T1000 (cell line): Measurements from ENCODE around the gene CNN1.
"Not testable (repeated sequence)": the region's sequence is repeated elsewhere in the genome, so short reads cannot be mapped to it uniquely, and the experiment has no call there.

Source experiments
- DNase-seq: peaks from one replicate; lab custom pipeline; 2025; ENCODE audit warnings: mixed read lengths; lab: John Stamatoyannopoulos, UW

CNN1 gene

DNA sequence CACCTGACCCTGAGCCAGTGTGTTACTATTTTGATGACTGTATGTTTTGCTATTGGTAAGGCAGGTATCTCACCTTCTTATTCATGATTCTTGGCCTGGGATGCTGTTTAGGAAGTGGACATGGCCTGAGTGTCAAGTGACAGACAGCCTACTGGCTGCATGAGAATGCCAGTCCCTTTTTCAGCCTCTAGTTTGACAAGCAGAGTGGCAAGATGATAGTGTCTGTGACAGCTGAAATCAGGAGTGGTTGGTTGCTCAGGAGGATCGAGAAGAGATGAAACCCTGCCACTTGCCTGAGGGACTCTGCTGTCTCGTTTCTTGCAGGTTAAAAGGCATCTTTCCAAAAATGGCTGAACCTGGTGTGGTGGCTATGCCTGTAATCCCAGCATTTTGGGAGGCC is 27.5 kb downstream of the CNN1 start:
- no peak for DNase-seq

DNA sequence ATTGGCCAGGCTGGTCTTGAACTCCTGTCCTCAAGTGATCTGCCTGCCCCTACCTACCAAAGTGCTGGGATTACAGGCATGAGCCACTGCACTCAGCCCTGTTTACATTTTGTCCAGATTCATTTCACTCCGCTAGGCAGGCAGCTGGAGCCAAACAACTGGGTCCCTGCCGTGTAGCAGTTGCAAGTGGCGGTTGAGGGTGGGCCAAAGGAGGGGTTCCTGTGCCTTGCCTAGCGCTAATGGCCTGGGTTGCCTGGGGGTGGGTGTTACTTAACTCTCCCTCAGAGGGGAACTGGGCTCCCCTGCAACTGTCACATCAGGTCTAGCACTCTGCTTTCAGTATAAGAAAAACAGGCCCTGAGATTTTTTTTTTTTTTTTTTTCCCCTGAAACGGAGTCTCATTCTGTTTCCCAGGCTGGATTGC is 31.4 kb downstream of the CNN1 start:
- no peak for DNase-seq

DNA sequence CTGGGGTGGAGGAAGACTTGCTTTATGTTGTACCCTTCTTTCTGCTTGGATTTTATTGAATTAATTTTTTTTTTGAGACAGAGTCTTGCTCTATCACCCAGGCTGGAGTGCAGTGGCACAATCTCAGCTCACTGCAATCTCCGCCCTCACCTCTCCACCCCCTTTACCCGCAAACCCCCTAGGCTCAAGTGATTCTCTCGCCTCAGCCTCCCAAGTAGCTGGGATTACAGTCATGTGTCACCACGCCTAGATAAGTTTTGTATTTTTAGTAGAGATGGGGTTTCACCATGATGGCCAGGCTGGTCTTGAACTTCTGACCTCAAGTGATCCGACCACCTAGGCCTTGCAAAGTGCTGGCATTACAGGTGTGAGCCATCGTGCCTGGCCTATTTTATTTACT is 34.7 kb downstream of the CNN1 start:
- not testable (repeated sequence) for DNase-seq

DNA sequence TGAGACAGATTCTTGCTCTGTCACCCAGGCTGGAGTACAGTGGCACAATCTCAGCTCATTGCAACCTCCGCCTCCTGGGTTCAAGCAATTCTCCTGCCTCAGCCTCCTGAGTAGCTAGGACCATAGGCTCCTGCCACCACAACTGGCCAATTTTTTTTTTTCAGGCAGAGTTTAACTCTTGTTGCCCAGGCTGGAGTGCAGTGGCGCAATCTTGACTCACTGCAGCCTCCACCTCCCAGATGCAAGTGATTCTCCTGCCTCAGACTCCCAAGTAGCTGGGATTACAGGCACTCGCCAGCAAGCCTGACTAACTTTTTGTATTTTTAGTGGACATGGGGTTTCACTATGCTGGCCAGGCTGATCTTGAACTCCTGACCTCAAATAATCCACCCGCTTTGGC is 35.1 kb downstream of the CNN1 start:
- DNase-seq, result not testable (repeated sequence)

DNA sequence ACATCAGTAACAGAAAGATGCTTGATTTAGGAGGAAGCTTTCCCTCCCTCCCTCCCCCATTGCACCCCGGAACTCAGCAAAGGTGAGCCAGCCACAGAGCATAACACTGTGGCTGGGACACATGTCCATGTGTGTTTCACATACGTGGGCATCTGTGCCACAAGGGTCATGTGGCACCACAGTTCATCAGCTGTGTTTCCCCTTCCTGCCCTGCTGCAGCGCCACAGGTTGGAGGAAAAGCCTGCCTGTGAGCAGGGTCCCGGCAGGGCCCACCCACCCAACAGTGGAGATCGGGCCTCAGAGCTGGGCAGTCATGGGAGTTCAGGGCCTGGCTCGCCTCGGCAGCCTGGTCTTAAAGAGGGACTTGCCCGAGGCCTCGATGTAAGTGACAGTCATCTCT is 36.0 kb downstream of the CNN1 start:
- DNase-seq, result no peak

DNA sequence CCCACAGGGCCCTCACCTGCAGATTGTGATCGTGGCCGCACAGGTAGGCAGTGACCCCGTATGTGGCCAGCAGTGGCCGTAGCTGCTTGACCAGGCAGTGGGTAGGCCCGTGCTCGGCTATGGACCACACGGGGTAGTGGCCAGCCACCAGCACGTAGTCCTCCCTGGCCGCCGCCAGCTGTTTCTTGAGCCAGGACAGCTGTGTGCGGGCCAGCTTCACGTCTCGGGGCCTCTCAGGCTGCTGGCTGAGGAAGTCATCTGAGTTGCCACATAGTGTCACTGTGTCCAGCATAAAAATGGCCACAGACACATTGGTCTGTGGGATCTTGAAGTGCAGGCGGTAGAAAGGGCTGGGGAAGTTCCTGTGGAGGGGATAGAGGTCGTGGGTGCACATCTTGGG is 37.6 kb downstream of the CNN1 start:
- no peak for DNase-seq

DNA sequence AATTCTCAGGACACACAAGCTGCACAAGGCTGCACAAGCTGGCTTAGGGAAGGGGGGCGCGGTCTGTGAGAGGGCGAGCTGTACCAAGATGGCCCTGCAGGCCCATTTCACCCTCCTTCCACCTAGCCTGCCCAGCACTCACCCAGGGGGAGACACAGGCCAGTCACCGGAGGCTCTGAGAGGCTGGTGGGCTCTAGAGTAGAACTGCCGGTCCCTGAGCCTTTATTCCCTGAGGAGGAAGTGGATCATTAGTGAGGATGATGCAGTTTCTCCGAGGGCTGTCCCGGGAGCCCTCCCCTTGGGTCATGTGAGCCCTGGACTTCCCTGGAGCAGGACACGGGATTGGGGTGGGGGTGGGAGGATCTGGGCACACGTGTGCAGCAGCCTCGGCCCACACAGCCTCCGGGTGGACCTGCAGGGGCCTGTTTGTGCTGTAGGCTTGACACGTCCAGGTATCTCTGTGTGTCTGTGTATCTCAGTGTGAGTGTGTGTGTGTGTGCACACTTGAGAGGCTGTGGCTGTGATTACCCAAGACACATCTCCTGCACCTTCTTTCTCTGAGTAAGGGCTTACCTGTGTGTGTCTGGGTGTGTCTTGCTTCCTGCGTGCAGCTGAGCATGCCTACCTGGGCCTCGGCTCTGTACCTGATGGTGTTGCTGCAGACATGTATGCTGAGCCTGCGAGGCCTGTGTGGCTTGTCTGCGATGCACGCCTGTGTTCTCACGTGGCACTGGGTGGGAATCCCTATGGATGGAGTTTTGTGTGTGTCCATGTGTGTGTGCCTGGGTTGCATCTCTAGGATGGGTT is 39.0 kb downstream of the CNN1 start, which contains the start of gene ACP5:
ACP5 (minus strand) TSS at position 195 of the 807 bp plus-strand sequence. CDS start 328 bp downstream, outside the sequence.
- DNase-seq, result no peak

DNA sequence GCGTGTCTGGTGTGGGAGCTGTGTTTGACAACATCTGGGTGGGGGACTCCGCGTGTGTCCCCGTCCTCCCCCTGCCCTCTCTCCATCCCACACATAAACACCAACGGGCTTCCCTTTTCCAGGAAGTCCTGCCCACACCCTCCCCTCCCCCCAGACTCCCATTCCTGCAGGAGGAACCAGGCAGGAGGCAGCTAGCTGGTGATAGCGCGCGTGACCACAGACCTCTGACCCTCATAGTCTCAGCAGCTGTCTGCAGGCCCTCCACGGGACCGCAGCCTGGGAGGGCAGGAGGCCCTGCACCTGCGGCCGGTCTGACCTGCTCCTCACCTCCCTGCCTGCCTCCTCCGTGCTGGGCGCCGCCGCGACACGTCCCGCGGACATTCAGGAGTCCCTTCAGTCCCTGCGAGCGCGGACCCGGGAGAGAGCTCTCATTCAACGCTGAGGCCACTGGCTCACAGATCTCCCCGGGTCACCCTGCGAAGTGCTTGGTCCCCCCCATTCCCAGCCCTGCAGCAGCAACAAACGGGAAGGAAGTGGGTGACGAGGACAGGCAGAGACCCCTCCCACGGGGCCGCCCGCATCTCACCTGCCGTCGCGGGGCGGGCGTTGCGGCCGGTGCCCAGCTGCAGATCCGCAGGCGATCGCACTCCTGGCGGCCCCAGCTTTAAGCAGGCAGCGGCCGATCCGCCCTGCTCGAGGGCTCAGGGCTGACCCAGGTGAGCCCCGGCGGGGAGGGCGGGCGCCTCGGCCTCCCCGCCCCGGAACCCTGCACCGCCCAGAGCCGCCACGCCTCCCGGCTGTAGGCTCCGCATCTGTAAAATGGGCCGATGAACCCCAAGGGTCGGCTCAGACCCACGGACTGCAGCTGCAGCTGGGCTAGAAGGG is 39.8 kb downstream of the CNN1 start:
- DNase-seq, result no peak

DNA sequence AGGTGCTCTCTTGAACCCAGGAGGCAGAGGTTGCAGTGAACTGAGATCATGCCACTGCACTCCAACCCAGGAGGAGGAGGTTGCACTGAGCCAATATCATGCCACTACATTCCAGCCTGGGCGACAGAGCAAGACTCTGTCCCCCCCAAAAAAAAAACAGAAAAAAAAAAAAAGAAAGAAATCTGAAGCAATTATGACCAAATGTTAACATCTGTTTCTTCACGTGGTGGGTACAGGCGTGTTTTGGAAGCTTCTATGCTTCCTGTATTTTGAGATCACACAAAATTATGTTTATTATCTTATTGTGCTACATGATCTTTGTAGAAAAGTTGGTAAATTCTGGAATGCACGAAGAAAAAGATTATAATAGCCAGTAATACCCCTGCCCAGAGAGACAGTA is 41.5 kb downstream of the CNN1 start:
- no peak for DNase-seq

DNA sequence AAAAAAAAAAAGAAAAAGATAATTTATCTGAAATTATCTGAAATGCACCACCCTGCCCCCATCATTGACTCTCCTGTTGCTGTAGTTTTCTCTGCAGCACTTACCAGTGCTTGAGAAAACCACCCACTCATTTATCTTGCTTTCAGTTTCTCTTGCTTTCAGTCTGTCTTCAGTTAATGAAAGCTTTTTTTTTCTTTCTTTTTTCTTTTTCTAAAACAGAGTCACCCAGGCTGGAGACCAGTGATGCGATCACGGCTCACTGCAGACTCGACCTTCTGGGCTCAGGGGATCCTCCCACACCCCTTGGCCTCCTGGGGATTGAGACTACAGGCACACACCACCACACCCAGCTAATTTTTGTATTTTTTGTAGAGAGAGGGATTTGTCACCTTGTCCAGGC is 43.1 kb downstream of the CNN1 start:
- DNase-seq, result no peak

DNA sequence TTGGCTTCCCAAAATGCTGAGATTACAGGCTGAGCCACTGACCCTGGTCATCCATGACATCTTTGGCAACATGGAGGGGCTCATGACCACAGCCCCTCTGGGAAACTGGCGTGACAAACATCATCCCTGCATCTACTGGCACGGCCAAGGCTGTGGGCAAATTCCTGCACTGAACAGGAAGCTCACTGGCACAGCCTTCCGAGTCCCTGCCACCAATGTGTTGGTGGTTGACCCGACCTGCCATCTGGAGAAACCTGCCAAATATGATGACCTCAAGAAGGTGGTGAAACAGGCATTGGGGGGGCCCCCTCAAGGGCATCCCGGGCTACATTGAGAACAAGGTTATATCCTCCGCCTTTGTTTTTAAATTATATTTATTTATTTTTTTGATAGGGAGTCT is 47.7 kb downstream of the CNN1 start:
- DNase-seq, result no peak

DNA sequence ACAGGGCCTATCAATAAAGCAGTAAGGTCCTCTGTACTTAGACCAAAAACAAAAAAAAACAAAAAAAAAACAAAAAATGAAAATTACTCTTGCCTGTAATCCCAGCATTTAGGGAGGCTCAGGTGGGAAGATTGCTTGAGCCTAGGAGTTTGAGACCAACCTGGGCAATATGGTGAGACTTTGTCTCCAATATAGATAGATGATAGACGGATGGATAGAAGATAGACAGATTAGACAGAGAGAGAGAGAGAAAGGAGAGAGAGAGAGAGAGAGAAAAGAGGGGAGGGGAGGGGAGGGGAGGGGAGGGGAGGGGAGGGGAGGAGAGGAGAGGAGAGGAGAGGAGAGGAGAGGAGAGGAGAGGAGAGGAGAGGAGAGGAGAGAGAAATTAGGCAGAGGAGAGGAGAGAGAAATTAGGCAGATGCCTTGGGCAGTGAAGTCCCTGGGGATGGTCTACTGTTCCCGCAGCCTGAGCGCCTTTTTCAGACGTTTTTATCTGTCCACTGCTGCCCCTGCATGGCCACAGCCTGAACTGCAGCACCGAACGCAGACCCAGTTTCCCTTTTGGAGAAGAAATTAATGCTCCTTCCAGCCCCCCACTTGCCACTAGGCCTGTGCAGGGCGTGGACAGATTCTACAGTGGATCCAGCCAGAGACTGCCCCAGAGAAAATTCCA is 48.8 kb downstream of the CNN1 start:
- DNase-seq, result peak; percentile 61

DNA sequence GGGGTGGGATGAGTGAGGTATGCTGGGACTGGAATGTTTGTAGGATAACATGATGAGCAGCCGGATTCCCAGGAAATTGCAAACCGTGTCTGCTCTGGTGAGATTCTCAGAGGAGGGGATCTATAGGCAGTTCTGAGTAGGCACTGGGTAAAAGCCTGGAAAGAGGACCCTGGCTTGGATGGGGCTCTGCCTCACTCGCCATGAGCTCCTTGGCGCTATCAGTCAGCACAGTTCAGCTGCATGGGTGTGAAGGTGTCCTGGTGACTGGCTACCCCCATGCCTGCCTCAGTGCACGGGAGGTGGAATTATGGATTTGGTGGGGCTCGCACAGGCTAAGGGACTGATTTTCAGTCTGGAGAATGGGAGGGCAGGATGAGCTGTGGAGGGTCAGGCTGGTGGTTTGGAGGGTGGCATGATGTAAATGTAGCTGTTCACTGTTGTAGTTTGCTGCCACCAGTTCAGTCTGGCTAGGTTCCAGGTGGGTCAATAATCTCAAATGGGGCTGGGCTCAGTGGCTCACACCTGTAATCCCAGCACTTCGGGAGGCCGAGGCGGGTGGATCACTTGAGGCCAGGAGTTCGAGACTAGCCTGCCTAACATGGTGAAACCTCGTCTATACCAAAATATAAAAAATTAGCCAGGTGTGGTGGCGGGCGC is 49.5 kb downstream of the CNN1 start:
- no peak for DNase-seq

DNA sequence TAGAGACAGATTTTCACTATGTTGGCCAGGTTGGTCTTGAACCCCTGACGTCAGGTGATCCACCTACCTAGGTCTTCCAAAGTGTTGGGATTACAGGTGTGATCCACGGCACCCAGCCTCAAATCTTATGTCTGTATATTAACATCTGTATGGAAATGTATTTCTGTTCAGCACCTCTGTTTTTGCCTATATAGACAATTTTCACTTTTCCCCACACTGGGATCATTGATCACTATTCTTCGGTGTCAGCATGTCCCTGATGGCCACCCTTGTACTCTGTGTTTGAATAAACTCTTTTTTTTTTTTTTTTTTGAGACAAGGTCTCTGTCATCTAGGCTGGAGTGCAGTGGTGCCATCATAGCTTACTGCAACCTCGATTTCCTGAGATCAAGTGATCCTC is 55.4 kb downstream of the CNN1 start:
- DNase-seq, result no peak

DNA sequence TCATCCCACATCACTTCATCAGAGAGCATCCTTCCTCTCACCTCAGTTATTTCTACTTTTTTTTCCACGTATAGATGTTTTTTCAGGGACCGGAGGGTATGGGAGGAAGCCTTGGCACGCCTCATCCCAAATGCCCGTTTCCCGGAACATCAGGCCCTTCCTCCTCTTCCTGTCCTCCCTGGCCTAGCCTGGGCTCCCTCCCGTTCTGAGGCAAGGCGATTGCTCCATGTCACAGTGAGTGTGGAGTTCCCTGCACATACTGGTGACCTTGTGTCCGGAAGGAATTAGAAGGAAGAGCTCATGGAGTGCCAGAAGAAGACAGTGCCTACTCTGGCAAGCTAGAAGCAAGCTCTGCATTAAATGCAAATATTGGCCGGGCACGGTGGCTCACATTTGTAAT is 57.5 kb downstream of the CNN1 start:
- DNase-seq, result no peak

DNA sequence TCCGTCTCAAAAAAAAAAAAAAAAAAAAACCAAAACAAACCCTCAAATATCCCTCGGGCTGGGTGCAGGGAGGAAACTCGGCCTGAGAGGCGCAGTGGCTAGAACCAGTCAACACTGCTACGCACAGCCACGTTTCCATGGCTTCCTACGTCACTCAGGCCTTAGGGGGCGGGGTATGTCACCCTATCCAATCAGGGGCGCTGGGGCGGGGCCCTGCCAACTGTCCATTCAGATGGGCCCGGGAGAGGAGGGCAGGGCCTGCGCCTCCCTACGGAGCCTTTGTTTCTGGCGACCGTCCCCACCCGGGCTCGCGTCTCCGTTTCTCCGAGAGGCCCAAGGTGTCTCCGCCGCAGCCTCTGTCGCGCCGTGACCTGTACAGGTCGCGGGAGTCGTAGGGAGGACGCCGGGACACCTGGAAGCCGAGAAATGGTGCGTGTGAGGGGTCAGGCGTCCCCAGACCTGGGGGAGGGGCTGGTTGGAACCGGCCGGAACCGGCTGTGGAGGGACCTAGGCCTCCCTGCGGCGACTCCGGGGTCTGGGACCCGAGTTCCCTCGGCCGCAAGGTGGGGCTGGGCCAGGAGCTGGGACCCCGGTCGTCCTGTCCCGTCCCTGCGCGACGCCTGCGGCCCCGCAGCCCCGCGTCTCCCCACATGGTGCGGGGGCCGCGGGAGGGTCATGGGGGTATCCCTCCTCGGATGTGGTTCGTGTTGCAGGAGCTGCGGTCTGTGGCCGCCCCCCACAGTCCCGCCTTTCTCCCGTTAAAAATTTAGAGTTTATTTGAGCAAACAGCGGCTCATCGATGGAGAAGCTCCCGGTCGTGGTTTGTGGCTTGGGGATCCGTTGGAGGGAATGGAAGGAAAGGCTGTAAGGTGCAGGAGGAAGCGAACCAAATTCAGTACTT is 58.8 kb downstream of the CNN1 start, which contains the start of gene ZNF627:
ZNF627 (plus strand) TSS at position 282 of the 901 bp plus-strand sequence; CDS start at position 427, 145 bp downstream.
- DNase-seq, result peak; percentile 93

DNA sequence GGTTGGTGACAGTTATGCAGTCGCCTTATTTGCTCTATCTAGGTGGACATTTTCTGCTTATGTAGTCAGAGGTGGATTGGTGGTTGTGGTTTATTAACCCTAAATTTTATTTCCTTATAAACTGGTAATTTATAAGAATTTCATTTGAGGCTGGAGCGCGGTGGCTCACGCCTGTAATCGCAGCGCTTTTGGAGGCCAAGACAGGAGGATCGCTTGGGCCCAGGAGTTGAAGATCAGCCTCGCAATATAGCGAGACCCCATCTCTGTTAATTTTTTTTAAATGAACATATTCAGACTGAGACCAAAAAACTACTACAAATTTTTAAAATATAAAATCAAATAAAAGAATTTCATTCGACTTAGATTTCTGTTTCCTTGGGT is 59.4 kb downstream of the CNN1 start:
- DNase-seq, result no peak

DNA sequence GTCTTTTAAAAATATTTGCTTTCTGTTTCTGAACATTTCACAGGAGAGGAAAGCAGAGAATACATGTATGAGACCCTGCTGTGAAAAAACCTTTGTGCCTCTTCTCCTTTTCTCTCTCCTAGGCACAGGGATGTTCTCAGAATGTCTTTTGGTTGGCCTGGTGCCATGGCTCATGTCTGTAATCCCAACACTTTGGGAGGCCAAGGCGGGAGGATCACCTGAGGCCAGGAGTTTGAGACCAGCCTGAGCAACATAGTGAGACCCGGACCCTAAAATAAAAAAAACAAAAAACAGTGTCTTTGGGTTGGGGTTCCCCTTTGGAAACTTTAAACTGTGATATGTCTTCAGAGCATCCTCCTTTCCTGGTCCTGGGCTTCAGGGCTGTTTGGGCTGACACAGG is 60.1 kb downstream of the CNN1 start:
- no peak for DNase-seq

DNA sequence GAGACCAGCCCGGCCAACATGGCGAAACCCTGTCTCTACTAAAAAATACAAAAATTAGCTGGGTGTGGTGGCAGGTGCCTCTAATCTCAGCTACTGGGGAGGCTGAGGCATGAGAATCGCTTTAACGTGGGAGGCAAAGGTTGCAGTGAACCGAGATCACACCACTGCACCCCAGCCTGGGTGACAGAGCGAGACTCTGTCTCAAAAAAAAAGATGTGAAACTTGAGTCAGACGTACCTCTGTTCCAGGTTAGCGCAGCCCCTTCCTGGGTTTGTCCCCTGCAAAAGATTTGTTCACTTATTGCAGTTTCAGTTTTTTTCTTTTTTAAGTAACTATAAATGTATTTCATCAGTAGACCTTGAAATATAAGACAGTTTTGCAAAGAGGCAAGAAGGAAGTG is 61.1 kb downstream of the CNN1 start:
- not testable (repeated sequence) for DNase-seq
